ENCODE data around the gene TMEM185B. TPM values are rescaled to one million over a fixed set of nuclear protein-coding genes. Genes with fewer than 3 reads are reported as not detected.

TMEM185B gene
- total and polyA plus RNA-seq, 2 of the 4 experiments (the other 2 are of a cell fraction) = 17.7 to 26.1 TPM

DNA sequence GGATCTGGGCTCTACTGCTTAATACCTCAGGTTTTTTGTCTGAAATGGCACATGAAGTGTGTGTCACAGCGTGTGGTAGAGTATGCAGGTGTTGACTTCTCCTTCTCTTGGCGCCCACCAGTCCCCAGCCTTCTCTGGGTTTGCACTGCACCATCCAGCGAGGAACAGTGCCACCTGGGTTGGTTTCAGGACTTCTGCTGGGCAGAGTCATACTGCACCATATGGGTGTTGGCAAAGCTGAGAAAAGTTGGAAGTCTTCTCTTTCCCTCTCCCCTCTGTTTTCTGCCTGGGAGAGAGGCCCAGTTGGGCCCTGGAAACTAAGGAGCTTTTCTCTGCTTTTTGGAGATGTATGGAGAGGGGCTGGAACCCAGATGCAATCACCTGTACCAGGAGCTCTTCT is 43.8 kb downstream of the TMEM185B start:
- in situ Hi-C loops (cut with MboI; ENCODE audit: low sequenced_read_pairs) = no loop called here
- no peak overlapping the region for H3K4ac ChIP-seq (ENCODE audit: low read depth, low read length)
- no peak for DNase-seq
- no peak for ATAC-seq (ENCODE audit: low read depth)
- H2AK5ac ChIP-seq (ENCODE audit: low read depth, low read length) = no peak overlapping the region
- no peak overlapping the region for H2BK20ac ChIP-seq (ENCODE audit: low read depth, low read length)
- no peaks in the 10 kb centered on the region for H3K79me1 ChIP-seq (ENCODE audit: low read depth in 1 of 2, low read length in 2 of 2)
- H3K4me2 ChIP-seq (ENCODE audit: low read depth, low read length) = no peak overlapping the region
- dilution Hi-C loops (cut with HindIII; ENCODE audit: low sequenced_read_pairs, unreplicated experiment) = no loop called here
- H4K8ac ChIP-seq (ENCODE audit: low read depth in 2 of 2, low read length in 2 of 2) = no peak overlapping the region
- no peak overlapping the region for H3K14ac ChIP-seq (replicated peaks; ENCODE audit: low read depth, low read length)
- intact Hi-C loops (cut with micrococcal nuclease) = no loop called here
- no peak overlapping the region for H2BK15ac ChIP-seq (ENCODE audit: low read depth, low read length)
- no TSS peak for BruUV-seq (replicated peaks)
- H3K9me1 ChIP-seq (ENCODE audit: insufficient read depth, low read length) = peaks cover 3% of the 10 kb centered on the region; the same call in 1 of the 2 replicates
- no peak overlapping the region for H3K23ac ChIP-seq (ENCODE audit: low read depth, low read length)
- no peak overlapping the region for H4K5ac ChIP-seq (ENCODE audit: low read depth, low read length)
- H3K4me1 ChIP-seq (ENCODE audit: control insufficient read depth, insufficient read depth, low read length) = peaks cover 5% of the 10 kb centered on the region
- TF ChIP-seq, protein P1, sequence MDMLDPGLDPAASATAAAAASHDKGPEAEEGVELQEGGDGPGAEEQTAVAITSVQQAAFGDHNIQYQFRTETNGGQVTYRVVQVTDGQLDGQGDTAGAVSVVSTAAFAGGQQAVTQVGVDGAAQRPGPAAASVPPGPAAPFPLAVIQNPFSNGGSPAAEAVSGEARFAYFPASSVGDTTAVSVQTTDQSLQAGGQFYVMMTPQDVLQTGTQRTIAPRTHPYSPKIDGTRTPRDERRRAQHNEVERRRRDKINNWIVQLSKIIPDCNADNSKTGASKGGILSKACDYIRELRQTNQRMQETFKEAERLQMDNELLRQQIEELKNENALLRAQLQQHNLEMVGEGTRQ (IDR thresholded peaks at IDR 0.05; ENCODE audit: low read depth, low read length) = no peak
- no peak for TF ChIP-seq MAZ (IDR thresholded peaks at IDR 0.05; ENCODE audit: borderline replicate concordance, low read depth, low read length)
- TF ChIP-seq, protein P2, sequence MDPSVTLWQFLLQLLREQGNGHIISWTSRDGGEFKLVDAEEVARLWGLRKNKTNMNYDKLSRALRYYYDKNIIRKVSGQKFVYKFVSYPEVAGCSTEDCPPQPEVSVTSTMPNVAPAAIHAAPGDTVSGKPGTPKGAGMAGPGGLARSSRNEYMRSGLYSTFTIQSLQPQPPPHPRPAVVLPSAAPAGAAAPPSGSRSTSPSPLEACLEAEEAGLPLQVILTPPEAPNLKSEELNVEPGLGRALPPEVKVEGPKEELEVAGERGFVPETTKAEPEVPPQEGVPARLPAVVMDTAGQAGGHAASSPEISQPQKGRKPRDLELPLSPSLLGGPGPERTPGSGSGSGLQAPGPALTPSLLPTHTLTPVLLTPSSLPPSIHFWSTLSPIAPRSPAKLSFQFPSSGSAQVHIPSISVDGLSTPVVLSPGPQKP (IDR thresholded peaks at IDR 0.05; ENCODE audit: borderline replicate concordance, low read depth, low read length) = no peak
- TF ChIP-seq FOS (IDR thresholded peaks at IDR 0.05; ENCODE audit: low read depth, low read length) = no peak
- no peak for TF ChIP-seq POLR2A (IDR thresholded peaks at IDR 0.05; ENCODE audit: low read depth, low read length)
- TF ChIP-seq, protein P3, sequence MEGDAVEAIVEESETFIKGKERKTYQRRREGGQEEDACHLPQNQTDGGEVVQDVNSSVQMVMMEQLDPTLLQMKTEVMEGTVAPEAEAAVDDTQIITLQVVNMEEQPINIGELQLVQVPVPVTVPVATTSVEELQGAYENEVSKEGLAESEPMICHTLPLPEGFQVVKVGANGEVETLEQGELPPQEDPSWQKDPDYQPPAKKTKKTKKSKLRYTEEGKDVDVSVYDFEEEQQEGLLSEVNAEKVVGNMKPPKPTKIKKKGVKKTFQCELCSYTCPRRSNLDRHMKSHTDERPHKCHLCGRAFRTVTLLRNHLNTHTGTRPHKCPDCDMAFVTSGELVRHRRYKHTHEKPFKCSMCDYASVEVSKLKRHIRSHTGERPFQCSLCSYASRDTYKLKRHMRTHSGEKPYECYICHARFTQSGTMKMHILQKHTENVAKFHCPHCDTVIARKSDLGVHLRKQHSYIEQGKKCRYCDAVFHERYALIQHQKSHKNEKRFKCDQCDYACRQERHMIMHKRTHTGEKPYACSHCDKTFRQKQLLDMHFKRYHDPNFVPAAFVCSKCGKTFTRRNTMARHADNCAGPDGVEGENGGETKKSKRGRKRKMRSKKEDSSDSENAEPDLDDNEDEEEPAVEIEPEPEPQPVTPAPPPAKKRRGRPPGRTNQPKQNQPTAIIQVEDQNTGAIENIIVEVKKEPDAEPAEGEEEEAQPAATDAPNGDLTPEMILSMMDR (conservative IDR thresholded peaks at IDR 0.05; ENCODE audit: low read depth, low read length) = no peak
- no peak for TF ChIP-seq RFX5 (IDR thresholded peaks at IDR 0.05; ENCODE audit: low read depth, low read length)
- no peak for TF ChIP-seq CHD1 (IDR thresholded peaks at IDR 0.05; ENCODE audit: low read depth, low read length)
- TF ChIP-seq RCOR1 (IDR thresholded peaks at IDR 0.05; ENCODE audit: insufficient replicate concordance, low read length) = no peak
- TF ChIP-seq SMC3 (IDR thresholded peaks at IDR 0.05; ENCODE audit: low read depth, low read length) = no peak
- no peak for TF ChIP-seq CEBPB (IDR thresholded peaks at IDR 0.05; ENCODE audit: low read depth, low read length)
- no peak for TF ChIP-seq MAFK (IDR thresholded peaks at IDR 0.05; ENCODE audit: low read depth, low read length)
- no peak for TF ChIP-seq BHLHE40 (IDR thresholded peaks at IDR 0.05; ENCODE audit: low read depth, low read length)
- H3K9ac ChIP-seq (ENCODE audit: low read depth, low read length) = no peak overlapping the region
- H3K27ac ChIP-seq (ENCODE audit: insufficient read depth, low read length) = no peak overlapping the region
- H3K18ac ChIP-seq (ENCODE audit: low read depth, low read length) = no peak overlapping the region
- H2BK5ac ChIP-seq (ENCODE audit: low read depth, low read length, poor library complexity, severe bottlenecking) = no peak overlapping the region
- POLR2A ChIA-PET (ENCODE audit: unreplicated experiment) = no interaction called here
- no peak overlapping the region for H4K91ac ChIP-seq (ENCODE audit: insufficient read depth, low read depth, low read length)
- CTCF ChIA-PET = no interaction called here
- H3K4me3 ChIP-seq (ENCODE audit: insufficient read depth, low read depth, low read length) = no peak overlapping the region
- no peaks in the 10 kb centered on the region for H3K27me3 ChIP-seq (ENCODE audit: control insufficient read depth, insufficient read depth, low read length)
- no peaks in the 10 kb centered on the region for H4K20me1 ChIP-seq (ENCODE audit: insufficient read depth, low read length)
- no peak overlapping the region for H2BK120ac ChIP-seq (ENCODE audit: low read depth, low read length)
- H3K9me3 ChIP-seq (ENCODE audit: control insufficient read depth, insufficient read depth, low read length) = no peaks in the 10 kb centered on the region
- WGBS, 2 experiments (ENCODE audit: extremely low coverage in 2 of 2, insufficient read length in 1 of 2) = no CpG with 5 or more reads among the region's 3 CpGs
- H3K56ac ChIP-seq (ENCODE audit: extremely low read depth, insufficient read depth, low read length) = no peak overlapping the region
- H2AK9ac ChIP-seq (replicated peaks; ENCODE audit: low read depth, low read length, poor library complexity) = no peak overlapping the region
- H2AFZ ChIP-seq (replicated peaks; ENCODE audit: low read length, poor library complexity) = no peak overlapping the region
- H3K36me3 ChIP-seq (ENCODE audit: control insufficient read depth, insufficient read depth, low read length) = no peaks in the 10 kb centered on the region

All from IMR-90 (cell line).